Measurements from ENCODE around the gene TRIP4.

GRCh38 chr15:64423970-64424369 is 36.3 kb downstream of the TRIP4 start:
- no peak for TF ChIP-seq MXI1 (conservative IDR thresholded peaks at IDR 0.05; ENCODE audit: poor library complexity, severe bottlenecking)
- no peak for TF ChIP-seq CTCF (IDR thresholded peaks at IDR 0.05; ENCODE audit: poor library complexity, severe bottlenecking)
- no peak for TF ChIP-seq EP300 (conservative IDR thresholded peaks at IDR 0.05; ENCODE audit: poor library complexity, severe bottlenecking)
- TF ChIP-seq POLR2AphosphoS5 (IDR thresholded peaks at IDR 0.05), result no peak
- TF ChIP-seq TAF1 (IDR thresholded peaks at IDR 0.05; ENCODE audit: low read depth), result no peak
